ENCODE measurements around the gene ZNF521.

The ZNF521 gene

GRCh38 chr18:25335676-25336075, 16.3 kb downstream of the ZNF521 start:
- no peak for DNase-seq (ENCODE audit: low read depth in 2 of 2)

- DNase-seq (ENCODE audit: low read depth in 2 of 2): no peak
Measured at GRCh38 chr18:25335062-25335461, 16.9 kb downstream of the ZNF521 start.

GRCh38 chr18:25334588-25334987, 17.4 kb downstream of the ZNF521 start:
- no peak for DNase-seq (ENCODE audit: low read depth in 2 of 2)

- no peak for DNase-seq (ENCODE audit: low read depth in 2 of 2)
Measured at GRCh38 chr18:25332002-25332401, 20.0 kb downstream of the ZNF521 start.

GRCh38 chr18:25329783-25330182, 22.2 kb downstream of the ZNF521 start:
- DNase-seq (ENCODE audit: low read depth in 2 of 2): no peak

- no peak for DNase-seq (ENCODE audit: low read depth in 2 of 2)
Measured at GRCh38 chr18:25327584-25327983, 24.4 kb downstream of the ZNF521 start.

GRCh38 chr18:25326361-25326952, 25.5 kb downstream of the ZNF521 start:
- DNase-seq (ENCODE audit: low read depth in 2 of 2): no peak

- DNase-seq (ENCODE audit: low read depth in 2 of 2): no peak
Measured at GRCh38 chr18:25322806-25323205, 29.2 kb downstream of the ZNF521 start.

GRCh38 chr18:25316381-25317018, 35.5 kb downstream of the ZNF521 start:
- no peak for DNase-seq (ENCODE audit: low read depth in 2 of 2)

GRCh38 chr18:25314838-25315190, 37.2 kb downstream of the ZNF521 start:
- DNase-seq (ENCODE audit: low read depth in 2 of 2): no peak

- DNase-seq (ENCODE audit: low read depth in 2 of 2): no peak
Measured at GRCh38 chr18:25314151-25314837, 37.7 kb downstream of the ZNF521 start.

GRCh38 chr18:25313268-25313667, 38.7 kb downstream of the ZNF521 start:
- no peak for DNase-seq (ENCODE audit: low read depth in 2 of 2)

- no peak for DNase-seq (ENCODE audit: low read depth in 2 of 2)
Measured at GRCh38 chr18:25310045-25310444, 41.9 kb downstream of the ZNF521 start.

- no peak for DNase-seq (ENCODE audit: low read depth in 2 of 2)
Measured at GRCh38 chr18:25308381-25308780, 43.6 kb downstream of the ZNF521 start.

- no peak for DNase-seq (ENCODE audit: low read depth in 2 of 2)
Measured at GRCh38 chr18:25307192-25307591, 44.8 kb downstream of the ZNF521 start.

GRCh38 chr18:25306671-25307070, 45.3 kb downstream of the ZNF521 start:
- no peak for DNase-seq (ENCODE audit: low read depth in 2 of 2)

GRCh38 chr18:25305584-25305983, 46.4 kb downstream of the ZNF521 start:
- DNase-seq (ENCODE audit: low read depth in 2 of 2): no peak

- DNase-seq (ENCODE audit: low read depth in 2 of 2): no peak
Measured at GRCh38 chr18:25300492-25300891, 51.5 kb downstream of the ZNF521 start.

GRCh38 chr18:25299426-25300300, 52.3 kb downstream of the ZNF521 start:
- no peak for DNase-seq (ENCODE audit: low read depth in 2 of 2)

GRCh38 chr18:25298853-25299274, 53.1 kb downstream of the ZNF521 start:
- no peak for DNase-seq (ENCODE audit: low read depth in 2 of 2)

- no peak for DNase-seq (ENCODE audit: low read depth in 2 of 2)
Measured at GRCh38 chr18:25295624-25296138, 56.3 kb downstream of the ZNF521 start.

GRCh38 chr18:25291150-25291549, 60.8 kb downstream of the ZNF521 start:
- DNase-seq (ENCODE audit: low read depth in 2 of 2): no peak
